ENCODE results near the gene SP140. TPM values are rescaled to one million over a fixed set of nuclear protein-coding genes. Genes with fewer than 3 reads are reported as not detected.
A peak's percentile ranks its signal among the peaks of the same experiment; 100 is the strongest.

The SP140 gene
- total and polyA plus RNA-seq, 9 of the 15 experiments (the other 6 are each of a cell fraction or from before 2014, with no cell fraction given): 0.04 to 1.1 (median 0.57) TPM; not detected in 1

DNA sequence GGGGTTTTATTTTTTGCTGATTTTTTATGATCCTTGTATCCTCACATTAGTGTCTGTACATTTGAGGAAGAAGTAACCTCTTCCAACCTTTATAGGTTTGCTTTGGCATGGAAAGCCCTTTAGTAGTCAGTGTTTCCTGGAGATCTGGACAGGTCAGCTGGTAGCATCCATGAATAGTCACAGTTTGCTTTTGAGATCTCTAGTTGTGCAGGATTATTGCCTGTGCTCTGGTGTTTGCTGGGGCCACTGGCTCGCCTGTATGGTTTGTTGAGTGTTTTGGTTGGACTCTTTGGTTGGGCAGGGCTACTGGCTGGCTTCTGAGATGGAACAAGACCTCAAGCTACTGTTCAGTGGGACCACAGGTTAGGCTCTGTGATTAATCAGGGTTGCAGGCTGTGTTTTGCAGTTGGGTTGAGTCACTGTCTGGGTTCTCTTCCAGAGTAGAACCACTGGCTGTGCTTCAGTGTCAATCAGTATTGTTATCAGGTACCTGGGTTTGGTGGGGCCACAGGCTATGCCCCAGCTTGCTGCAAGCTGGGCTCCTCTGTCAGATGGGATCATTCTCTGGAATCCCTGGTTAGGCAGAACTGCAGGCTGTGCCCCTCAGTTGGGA, 121.5 kb downstream of the SP140 start:
- TF ChIP-seq NR1H2 (CRISPR knock-in tag; IDR thresholded peaks at IDR 0.05): no peak
- in situ Hi-C loops (cut with MboI): no loop called here
- Histone ChIP-seq H4K20me1 (replicated peaks; ENCODE audit: control insufficient read depth, insufficient read depth, low read length) (no peaks in the 10 kb centered on the region), H3K27me3 (ENCODE audit: control insufficient read depth in 2 of 2, insufficient read depth in 2 of 2, low read length in 2 of 2) (no peaks in the 10 kb centered on the region), H3K27ac (ENCODE audit: extremely low read depth, low read depth, low read length) (no peak overlapping the region), H2AFZ (ENCODE audit: low read depth, low read length) (no peak overlapping the region), H3K4me1 (replicated peaks in 1 of 2; ENCODE audit: control insufficient read depth in 2 of 2, insufficient read depth in 2 of 2, low read length in 2 of 2) (no peaks in the 10 kb centered on the region; a peak in 3 of 5 replicates), H3K4me2 (ENCODE audit: insufficient read depth, low read length) (no peak overlapping the region), H3K9me3 (replicated peaks; ENCODE audit: control insufficient read depth, insufficient read depth, low read depth, low read length) (peaks cover 4% of the 10 kb centered on the region), H3K4me3 (no peak overlapping the region), H3K36me3 (ENCODE audit: control insufficient read depth, insufficient read depth, low read length) (no peaks in the 10 kb centered on the region; the same call in 2 of the 3 replicates), H3K9me1 (ENCODE audit: control insufficient read depth, insufficient read depth, low read length) (no peaks in the 10 kb centered on the region), H3K79me2 (ENCODE audit: control insufficient read depth, insufficient read depth, low read length) (peaks cover 31% of the 10 kb centered on the region), H3K9ac (ENCODE audit: insufficient read depth in 1 of 2, low read depth in 2 of 2, low read length in 2 of 2) (no peak overlapping the region)
- ATAC-seq (no peak), FAIRE-seq (no peak), DNase-seq (ENCODE audit: extremely low read depth in 1 of 4, low spot score in 3 of 4) (no peak)
- ChIA-PET POLR2A (no interaction called here), CTCF (ENCODE audit: low intra/inter-chr PET ratio) (no interaction called here)
- BruUV-seq (replicated peaks): no TSS peak
- WGBS (ENCODE audit: insufficient coverage, low coverage, missing lambda C conversion rate): 38% methylated on average over 1 of the region's 1 CpG
- intact Hi-C loops (cut with micrococcal nuclease): no loop called here

DNA sequence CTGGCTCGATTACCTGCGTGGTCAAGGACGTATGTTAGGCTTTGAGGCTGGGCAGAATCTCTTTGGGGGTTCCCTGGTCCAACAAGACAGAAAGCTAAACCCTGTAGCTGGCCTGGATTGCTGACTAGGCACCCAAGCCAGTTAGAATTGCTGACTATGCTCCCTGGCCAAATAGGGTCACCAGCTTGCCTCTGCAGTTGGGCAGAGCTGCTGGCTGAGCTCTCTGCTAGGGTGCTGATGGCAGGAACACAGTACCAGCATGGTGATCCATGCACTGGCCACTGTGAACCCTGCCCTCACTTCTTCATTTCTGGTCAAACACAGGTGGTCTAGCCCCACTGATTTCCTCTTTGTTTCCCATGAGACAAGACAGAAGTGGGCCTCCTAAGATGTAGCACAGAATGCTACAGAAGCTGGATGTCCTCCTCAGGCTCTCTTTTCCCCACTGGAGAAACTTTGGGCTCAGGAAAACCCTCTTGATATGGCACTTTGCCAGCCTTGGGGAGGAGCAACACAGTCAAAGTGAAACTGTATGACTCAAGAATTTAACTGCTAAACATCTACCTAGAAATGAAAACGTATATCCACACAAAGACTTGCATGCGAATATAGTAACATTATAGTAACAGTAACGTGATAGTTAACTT, 122.2 kb downstream of the SP140 start:
- no peak overlapping the region for H3K27ac ChIP-seq (ENCODE audit: extremely low read depth, low read depth, low read length)
- DNase-seq (ENCODE audit: extremely low read depth in 1 of 4, low spot score in 3 of 4) (no peak), ATAC-seq (peak; percentile 43), FAIRE-seq (no peak)
- no peaks in the 10 kb centered on the region; a peak in 3 of 5 replicates for H3K4me1 ChIP-seq (replicated peaks in 1 of 2; ENCODE audit: control insufficient read depth in 2 of 2, insufficient read depth in 2 of 2, low read length in 2 of 2)
- peak; percentile 74 for TF ChIP-seq C11orf30 (IDR thresholded peaks at IDR 0.05; ENCODE audit: low read depth)
- no peak for TF ChIP-seq U2AF1 (optimal IDR thresholded peaks at IDR 0.05; ENCODE audit: low read depth, low read length)
- peak; percentile 80 for TF ChIP-seq NFIC (IDR thresholded peaks at IDR 0.05)
- peak; percentile 75 for TF ChIP-seq ZNF316 (IDR thresholded peaks at IDR 0.05)
- no peak for TF ChIP-seq TCF7L2 (IDR thresholded peaks at IDR 0.05; ENCODE audit: low read depth, low read length)
- TF ChIP-seq MEF2D (tag; conservative IDR thresholded peaks at IDR 0.05; ENCODE audit: low read depth): no peak
- TF ChIP-seq ZNF740 (CRISPR knock-in tag; IDR thresholded peaks at IDR 0.05): no peak
- no peak for TF ChIP-seq ZNF740 (tag; IDR thresholded peaks at IDR 0.05)
- TF ChIP-seq MAFK (IDR thresholded peaks at IDR 0.05; ENCODE audit: low read length): 0 out of 2 replicates have a peak, but pooled peaks have one; percentile 30
- BruUV-seq (replicated peaks): no TSS peak
- no peaks in the 10 kb centered on the region for H3K9me1 ChIP-seq (ENCODE audit: control insufficient read depth, insufficient read depth, low read length)
- H3K9me3 ChIP-seq (replicated peaks; ENCODE audit: control insufficient read depth, insufficient read depth, low read depth, low read length): peaks cover 4% of the 10 kb centered on the region
- no peaks in the 10 kb centered on the region for H3K27me3 ChIP-seq (ENCODE audit: control insufficient read depth in 2 of 2, insufficient read depth in 2 of 2, low read length in 2 of 2)
- in situ Hi-C loops (cut with MboI) (no loop called here), intact Hi-C loops (cut with micrococcal nuclease) (no loop called here)
- peaks cover 27% of the 10 kb centered on the region for H3K79me2 ChIP-seq (ENCODE audit: control insufficient read depth, insufficient read depth, low read length)
- ChIA-PET CTCF (ENCODE audit: low intra/inter-chr PET ratio) (no interaction called here), POLR2A (no interaction called here)
- no peak overlapping the region for H2AFZ ChIP-seq (ENCODE audit: low read depth, low read length)
- H3K4me3 ChIP-seq: no peak overlapping the region
- H3K4me2 ChIP-seq (ENCODE audit: insufficient read depth, low read length): no peak overlapping the region
- no peaks in the 10 kb centered on the region for H4K20me1 ChIP-seq (replicated peaks; ENCODE audit: control insufficient read depth, insufficient read depth, low read length)
- H3K9ac ChIP-seq (ENCODE audit: insufficient read depth in 1 of 2, low read depth in 2 of 2, low read length in 2 of 2): 0 out of 4 replicates have a peak overlapping the region, but pooled peaks of 1 of the 2 experiments have one; percentile 17
- no peaks in the 10 kb centered on the region; the same call in 2 of the 3 replicates for H3K36me3 ChIP-seq (ENCODE audit: control insufficient read depth, insufficient read depth, low read length)
- 40% methylated on average over 6 of the region's 6 CpGs for WGBS (ENCODE audit: insufficient coverage, low coverage, missing lambda C conversion rate)
